Adrenal gland (tissue), 12 donors: ENCODE results near the gene FAHD1. TPM values are rescaled to one million over a fixed set of nuclear protein-coding genes. Genes with fewer than 3 reads are reported as not detected.
A peak's percentile ranks its signal among the peaks of the same experiment; 100 is the strongest.
"Not testable (repeated sequence)": the region's sequence is repeated elsewhere in the genome, so short reads cannot be mapped to it uniquely, and the experiment has no call there.

ENCODE experiments used
- DNase-seq, 7 donors: peaks; one replicate each; pipeline ENCODE4 v3.0.0-alpha.2; 2019 to 2020
- H3K27ac ChIP-seq, 5 donors: fragments of 200-600 bp; sonication (generic) in 4 of 5; 1 replicate in 3 of 5; 2 replicates in 2 of 5; pipeline versions ENCODE4 v1.5.1 to v1.8.0; 2016 to 2020; ENCODE audit warnings: mild to moderate bottlenecking in 1 of 5
- H3K27me3 ChIP-seq: fragments of 200-600 bp; 2 replicates; pipeline ENCODE4 v1.8.0; 2021
- H3K36me3 ChIP-seq, 2 donors: fragments of 200-600 bp; replicated peaks in 1 of 2; 1 replicate in 1 of 2; 2 replicates in 1 of 2; pipeline versions ENCODE4 v1.5.1 to v1.8.0; 2018 to 2022
- H3K4me1 ChIP-seq, 2 donors: fragments of 200-600 bp; replicated peaks in 1 of 2; 1 replicate in 1 of 2; 2 replicates in 1 of 2; pipeline versions ENCODE4 v1.5.1 to v1.8.0; 2018 to 2021
- H3K4me3 ChIP-seq, 4 donors: fragments of 200-600 bp; sonication (generic) in 3 of 4; one replicate each; pipeline ENCODE4 v1.5.1; 2016 to 2018
- H3K9me3 ChIP-seq, 3 donors: fragments of 200-600 bp; sonication (generic) in 1 of 3; replicated peaks in 1 of 3; 1 replicate in 2 of 3; 2 replicates in 1 of 3; pipeline versions ENCODE4 v1.5.1 to v1.8.0; 2016 to 2021
- CTCF ChIP-seq, 6 experiments: fragments of 450-650 bp in 4 of 6; fragments of 200-600 bp in 2 of 6; sonication (generic) in 1 of 6; IDR thresholded peaks; 1 replicate in 5 of 6; 2 replicates in 1 of 6; pipeline versions ENCODE4 v1.5.1 to v1.8.0; 2016 to 2021; ENCODE audit warnings: antibody characterized with exemption in 6 of 6, mild to moderate bottlenecking in 2 of 6, moderate library complexity in 1 of 6
- POLR2A ChIP-seq, 2 donors: fragments of 450-650 bp; IDR thresholded peaks; one replicate each; pipeline ENCODE4 v1.6.1; 2017; ENCODE audit warnings: antibody characterized with exemption in 2 of 2, mild to moderate bottlenecking in 2 of 2, moderate library complexity in 1 of 2
- WGBS, 4 donors: extraction: QIAGEN DNeasy Blood & Tissue Kit in 2 of 4; methylation state at CpG; one replicate each; pipeline versions ENCODE4 v1.1.5 to v1.1.7; 2013 to 2017; 5-methylcytosine and 5-hydroxymethylcytosine counted together
- intact Hi-C, 2 donors: fragments of 100-400 bp; cut with DNase I; formaldehyde crosslinking; loops; one replicate each; pipeline versions ENCODE4 v1.14.1 to v1.15.0; 2022 to 2023
- polyA plus RNA-seq, 3 donors: library from polyadenylated mRNA; stranded (reverse); fragments of 200-250 nt in 2 of 3; fragments of 350-450 nt in 1 of 3; fragmentation: Illumina TruSeq in 1 of 3; extraction: RNeasy Lipid Tissue Mini Kit (QIAGEN cat#74804) in 1 of 3; gene quantifications; one replicate each; pipeline ENCODE4 v1.2.3, GENCODE V29; 2013 to 2014
- total RNA-seq, 9 donors: library from RNA; depleted of rRNA in 4 of 9; stranded (reverse); fragments of >200 nt in 4 of 9; fragments of 120-200 nt in 1 of 9; fragmentation: NEBNext Ultra II Directional in 1 of 9; extraction: Animal tissue kit (Norgen Biotek cat#: 25700) in 1 of 9; gene quantifications; one replicate each; pipeline versions ENCODE4 v1.1.0 to v1.2.4, GENCODE V29; 2013 to 2023
- donor health status: healthy with polysubstance abuse.
- donor health status: Bipolar disorder and iron deficiency.
- donor health status: DM: yes; HTN: yes; CAD: no.
- donor health status: DM: no; HTN: no; CAD: no.
- donor health status: DM: no; HTN: no; CAD: no.
- donor health status: DM: yes; HTN: yes; CAD: no.

FAHD1 gene
- total and polyA plus RNA-seq, 12 donors, result 15.2 to 140 (median 51.1) TPM

GRCh38 chr16:1871974-1872635 lies 45.1 kb downstream of the FAHD1 start, which contains the start of gene MEIOB:
TSS of gene MEIOB (minus strand) at chr16:1872164. CDS start at chr16:1868175, 3,989 bp downstream.
- H3K4me3 ChIP-seq, result peak within 1 kb of the TSS in 1 of 4 donors; percentile 36
- DNase-seq, result peak; percentile 13 to 42 (median 23)
- no peaks in the 10 kb centered on the region for H3K9me3 ChIP-seq
- peaks cover 20% of the 10 kb centered on the region for H3K27me3 ChIP-seq
- no peaks in the 10 kb centered on the region for H3K4me1 ChIP-seq
- intact Hi-C loops, result no loop called here
- no peaks in the 10 kb centered on the region for H3K36me3 ChIP-seq
- no peak within 1 kb of the TSS for H3K27ac ChIP-seq
- WGBS, 4 donors, result 4 to 38% (median 11%) methylated on average over 8 to 68 of the region's 68 CpGs
- TF ChIP-seq POLR2A (IDR thresholded peaks at IDR 0.05) (no peak), CTCF (IDR thresholded peaks at IDR 0.05) (no peak)

- no peak for DNase-seq
- TF ChIP-seq POLR2A (IDR thresholded peaks at IDR 0.05) (no peak), CTCF (IDR thresholded peaks at IDR 0.05) (no peak)
- Histone ChIP-seq H3K4me1 (no peaks in the 10 kb centered on the region), H3K4me3 (no peak overlapping the region), H3K27me3 (peaks cover 43% of the 10 kb centered on the region), H3K36me3 (no peaks in the 10 kb centered on the region), H3K9me3 (no peaks in the 10 kb centered on the region), H3K27ac (no peak overlapping the region)
- WGBS, 4 donors, result 47 to 49% (median 48%) methylated on average over 6 of the region's 6 CpGs
- intact Hi-C loops, result no loop called here
Observed at GRCh38 chr16:1874854-1875253, 47.8 kb downstream of the FAHD1 start.

- H3K9me3 ChIP-seq, intact Hi-C loops, H3K4me3 ChIP-seq, H3K4me1 ChIP-seq, H3K27ac ChIP-seq, DNase-seq, H3K36me3 ChIP-seq: not testable (repeated sequence)
- H3K27me3 ChIP-seq, result peaks cover 45% of the 10 kb centered on the region
- WGBS, 4 donors, result 76 to 90% (median 88%) methylated on average over 13 of the region's 13 CpGs
Observed at GRCh38 chr16:1876066-1876465, 49.1 kb downstream of the FAHD1 start.

GRCh38 chr16:1876468-1876867 lies 49.5 kb downstream of the FAHD1 start:
- Histone ChIP-seq H3K27ac (no peak overlapping the region), H3K27me3 (peaks cover 45% of the 10 kb centered on the region), H3K36me3 (no peaks in the 10 kb centered on the region), H3K4me3 (no peak overlapping the region), H3K4me1 (no peaks in the 10 kb centered on the region), H3K9me3 (no peaks in the 10 kb centered on the region)
- intact Hi-C loops, result no loop called here
- DNase-seq, result no peak
- 64 to 90% (median 82%) methylated on average over 7 of the region's 7 CpGs for WGBS, 4 donors
- TF ChIP-seq CTCF (IDR thresholded peaks at IDR 0.05), result no peak
- TF ChIP-seq POLR2A (IDR thresholded peaks at IDR 0.05), result no peak

- no peaks in the 10 kb centered on the region for H3K36me3 ChIP-seq
- TF ChIP-seq CTCF (IDR thresholded peaks at IDR 0.05) (no peak), POLR2A (IDR thresholded peaks at IDR 0.05) (no peak)
- H3K27me3 ChIP-seq, result peaks cover 44% of the 10 kb centered on the region
- H3K27ac ChIP-seq, result no peak overlapping the region
- no peak overlapping the region for H3K4me3 ChIP-seq
- no peaks in the 10 kb centered on the region for H3K4me1 ChIP-seq
- no peak for DNase-seq
- WGBS, 4 donors, result 45 to 57% (median 55%) methylated on average over 6 of the region's 6 CpGs
- intact Hi-C loops, result no loop called here
- no peaks in the 10 kb centered on the region for H3K9me3 ChIP-seq
Observed at GRCh38 chr16:1877089-1877488, 50.1 kb downstream of the FAHD1 start.
